HepG2 (cell line): ENCODE measurements around the gene NPB. TPM values are rescaled to one million over a fixed set of nuclear protein-coding genes. Genes with fewer than 3 reads are reported as not detected.

Source experiments
- DMAP1 ChIP-seq: IDR thresholded peaks from 2 replicates; pipeline ENCODE4 v1.6.1; 2016
- DPF2 ChIP-seq: sonication (generic); formaldehyde crosslinking; IDR thresholded peaks from 2 replicates; pipeline ENCODE4 v1.4.0; 2020; ENCODE audit warnings: mild to moderate bottlenecking, low read depth, missing genetic modification reagents, borderline replicate concordance
- HDAC1 ChIP-seq: sonication (generic); formaldehyde crosslinking; IDR thresholded peaks from 2 replicates; pipeline ENCODE4 v1.5.1; 2020; ENCODE audit warnings: mild to moderate bottlenecking, missing genetic modification reagents
- HIVEP1 ChIP-seq: sonication (generic); formaldehyde crosslinking; IDR thresholded peaks from 2 replicates; pipeline ENCODE4 v1.4.0; 2020; ENCODE audit warnings: mild to moderate bottlenecking, missing genetic modification reagents
- KDM2A ChIP-seq: sonication (generic); formaldehyde crosslinking; IDR thresholded peaks from 2 replicates; pipeline ENCODE4 v1.4.0; 2020; ENCODE audit warnings: low read depth, missing genetic modification reagents, borderline replicate concordance
- KLF6 ChIP-seq: IDR thresholded peaks from 2 replicates; pipeline ENCODE4 v1.8.0; 2016; ENCODE audit warnings: missing biosample characterization, missing genetic modification reagents
- POLR2A ChIP-seq, 2 experiments: IDR thresholded peaks; 2 replicates each; pipeline ENCODE4 v1.6.1; 2011; ENCODE audit warnings: low read depth in 2 of 2, low read length in 2 of 2, mild to moderate bottlenecking in 1 of 2, moderate library complexity in 1 of 2; ENCODE audit not compliant: insufficient read depth in 1 of 2
- TBP ChIP-seq: sonication (generic); formaldehyde crosslinking; IDR thresholded peaks from 2 replicates; pipeline ENCODE4 v1.5.0; 2020; ENCODE audit warnings: missing genetic modification reagents
- TBX2 ChIP-seq: sonication (generic); formaldehyde crosslinking; IDR thresholded peaks from 2 replicates; pipeline ENCODE4 v1.5.0; 2020; ENCODE audit warnings: missing genetic modification reagents, mild to moderate bottlenecking, borderline replicate concordance
- WIZ ChIP-seq: sonication (generic); formaldehyde crosslinking; IDR thresholded peaks from 2 replicates; pipeline ENCODE4 v1.5.1; 2020; ENCODE audit warnings: mild to moderate bottlenecking, missing genetic modification reagents
- ZBTB1 ChIP-seq: sonication (generic); formaldehyde crosslinking; IDR thresholded peaks from 2 replicates; pipeline ENCODE4 v1.4.0; 2020; ENCODE audit warnings: missing genetic modification reagents, borderline replicate concordance
- ZBTB38 ChIP-seq: sonication (generic); formaldehyde crosslinking; IDR thresholded peaks from 2 replicates; pipeline ENCODE4 v1.5.1; 2020; ENCODE audit warnings: mild to moderate bottlenecking, missing genetic modification reagents
- ZNF431 ChIP-seq: sonication (generic); formaldehyde crosslinking; IDR thresholded peaks from 2 replicates; pipeline ENCODE4 v1.9.0; 2022; ENCODE audit warnings: missing genetic modification reagents, low read depth, mild to moderate bottlenecking, borderline replicate concordance
- ZNF547 ChIP-seq: sonication (generic); formaldehyde crosslinking; IDR thresholded peaks from 2 replicates; pipeline ENCODE4 v1.5.1; 2020; ENCODE audit warnings: mild to moderate bottlenecking, missing genetic modification reagents
- ZNF816 ChIP-seq: sonication (generic); formaldehyde crosslinking; IDR thresholded peaks from 2 replicates; pipeline ENCODE4 v1.8.0; 2022; ENCODE audit warnings: missing genetic modification reagents, mild to moderate bottlenecking, borderline replicate concordance
- ZNF878 ChIP-seq: sonication (generic); formaldehyde crosslinking; IDR thresholded peaks from 2 replicates; pipeline ENCODE4 v1.8.1; 2023; ENCODE audit warnings: mild to moderate bottlenecking, missing genetic modification reagents, moderate library complexity
- polyA plus RNA-seq, 8 experiments: library from polyadenylated mRNA; depleted of rRNA in 3 of 8; stranded (reverse) in 7 of 8; unstranded in 1 of 8; fragments of >200 nt; fragmentation: Illumina TruSeq in 4 of 8; extraction: Trizol in 4 of 8; gene quantifications; 2 replicates each; pipeline versions ENCODE4 v1.2.1 to v1.2.3, GENCODE V29; 2011 to 2016; ENCODE audit warnings: low read depth in 4 of 8, missing spikeins in 1 of 8, mixed read lengths in 1 of 8; ENCODE audit not compliant: insufficient read depth in 1 of 8
- total RNA-seq, 5 experiments: library from RNA; depleted of rRNA; stranded (reverse); fragments of >200 nt; fragmentation: Illumina TruSeq; extraction: Trizol; gene quantifications; 2 replicates each; pipeline ENCODE4 v1.2.3, GENCODE V29; 2016; ENCODE audit warnings: low read depth in 1 of 5
- TF ChIP-seq, protein P1 (sequence below): sonication (generic); formaldehyde crosslinking; IDR thresholded peaks from 2 replicates; pipeline ENCODE4 v1.4.0; 2020; ENCODE audit warnings: missing genetic modification reagents
- TF ChIP-seq, protein P2 (sequence below): IDR thresholded peaks from 2 replicates; pipeline ENCODE4 v1.6.1; 2016; ENCODE audit warnings: low read depth, missing genetic modification reagents, missing compliant biosample characterization
- TF ChIP-seq, protein P3 (sequence below): sonication (generic); formaldehyde crosslinking; IDR thresholded peaks from 2 replicates; pipeline ENCODE4 v1.5.0; 2020; ENCODE audit warnings: mild to moderate bottlenecking, missing genetic modification reagents
- TF ChIP-seq, protein P4 (sequence below): sonication (generic); formaldehyde crosslinking; IDR thresholded peaks from 2 replicates; pipeline ENCODE4 v1.8.1; 2023; ENCODE audit warnings: missing genetic modification reagents, mild to moderate bottlenecking, borderline replicate concordance

Gene NPB
- total and polyA plus RNA-seq, 2 of the 13 experiments (the other 11 are each of a cell fraction or from before 2014, with no cell fraction given), result 0.11 to 0.93 TPM

DNA sequence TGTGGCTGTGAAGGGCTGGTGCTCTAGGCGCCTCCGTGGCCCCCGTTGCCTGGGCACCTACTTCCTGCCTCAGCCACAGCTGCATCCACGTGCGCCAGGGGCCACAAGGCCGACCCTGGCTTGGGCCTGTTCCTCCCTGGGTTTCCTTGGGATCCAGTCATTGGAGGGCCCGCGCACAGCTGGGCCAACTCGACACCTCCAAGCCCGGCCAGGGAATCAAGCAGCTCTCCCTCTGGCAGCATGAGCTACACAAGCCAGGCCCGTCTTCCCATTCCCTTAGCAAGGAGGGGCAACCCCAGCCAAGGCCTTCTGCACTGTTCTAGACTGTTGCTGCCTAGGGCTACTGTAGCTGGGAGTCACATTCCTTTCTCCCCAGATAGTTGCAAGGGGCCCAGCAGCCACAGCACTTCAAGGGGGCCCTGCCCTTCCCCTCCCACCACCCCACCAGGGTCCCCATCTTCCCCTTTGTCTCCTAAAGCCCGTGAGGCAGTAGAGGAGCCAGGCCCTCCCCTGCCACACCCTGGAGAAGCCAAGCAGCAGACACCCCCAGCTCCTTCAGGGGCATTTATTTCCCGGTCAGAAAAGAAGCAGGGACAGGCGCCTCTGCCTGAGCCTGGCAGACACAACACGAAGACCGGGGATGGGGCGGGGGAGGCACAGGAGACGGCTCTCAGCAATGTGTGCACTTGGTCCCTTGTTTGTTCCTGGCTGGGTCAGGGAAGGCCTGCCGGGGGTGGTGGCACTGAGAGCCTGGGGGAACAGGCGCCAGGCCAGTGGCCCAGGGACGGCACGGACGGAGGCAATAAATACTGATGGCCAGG, 34.7 kb upstream of the NPB start (continued):
- TF ChIP-seq, protein P1, sequence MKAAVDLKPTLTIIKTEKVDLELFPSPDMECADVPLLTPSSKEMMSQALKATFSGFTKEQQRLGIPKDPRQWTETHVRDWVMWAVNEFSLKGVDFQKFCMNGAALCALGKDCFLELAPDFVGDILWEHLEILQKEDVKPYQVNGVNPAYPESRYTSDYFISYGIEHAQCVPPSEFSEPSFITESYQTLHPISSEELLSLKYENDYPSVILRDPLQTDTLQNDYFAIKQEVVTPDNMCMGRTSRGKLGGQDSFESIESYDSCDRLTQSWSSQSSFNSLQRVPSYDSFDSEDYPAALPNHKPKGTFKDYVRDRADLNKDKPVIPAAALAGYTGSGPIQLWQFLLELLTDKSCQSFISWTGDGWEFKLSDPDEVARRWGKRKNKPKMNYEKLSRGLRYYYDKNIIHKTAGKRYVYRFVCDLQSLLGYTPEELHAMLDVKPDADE, result 0 out of 2 replicates have a peak, but pooled peaks have one; percentile 18
- TF ChIP-seq TBX2 (CRISPR knock-in tag) (no peak), HDAC1 (CRISPR knock-in tag) (no peak), ZNF547 (CRISPR knock-in tag) (0 out of 2 replicates have a peak, but pooled peaks have one; percentile 78), WIZ (CRISPR knock-in tag) (peak; percentile 31; the same call in 1 of the 2 replicates), POLR2A (IDR thresholded peaks at IDR 0.05; ENCODE audit: insufficient read depth in 1 of 2, low read depth in 2 of 2, low read length in 2 of 2) (peak in 1 of 2 experiments; percentile 19; a peak in 2 of 4 replicates), ZBTB38 (CRISPR knock-in tag) (peak; percentile 98), DMAP1 (CRISPR knock-in tag) (no peak), DPF2 (CRISPR knock-in tag) (no peak), ZNF431 (no peak), ZNF816 (CRISPR knock-in tag) (peak; percentile 85; the same call in 1 of the 2 replicates), TBP (CRISPR knock-in tag) (no peak), ZNF878 (CRISPR knock-in tag) (peak; percentile 66; the same call in 1 of the 2 replicates), KDM2A (CRISPR knock-in tag) (peak; percentile 64; the same call in 1 of the 2 replicates), HIVEP1 (CRISPR knock-in tag) (peak; percentile 35), ZBTB1 (no peak), KLF6 (CRISPR knock-in tag) (0 out of 2 replicates have a peak, but pooled peaks have one; percentile 20)
- TF ChIP-seq, protein P2, sequence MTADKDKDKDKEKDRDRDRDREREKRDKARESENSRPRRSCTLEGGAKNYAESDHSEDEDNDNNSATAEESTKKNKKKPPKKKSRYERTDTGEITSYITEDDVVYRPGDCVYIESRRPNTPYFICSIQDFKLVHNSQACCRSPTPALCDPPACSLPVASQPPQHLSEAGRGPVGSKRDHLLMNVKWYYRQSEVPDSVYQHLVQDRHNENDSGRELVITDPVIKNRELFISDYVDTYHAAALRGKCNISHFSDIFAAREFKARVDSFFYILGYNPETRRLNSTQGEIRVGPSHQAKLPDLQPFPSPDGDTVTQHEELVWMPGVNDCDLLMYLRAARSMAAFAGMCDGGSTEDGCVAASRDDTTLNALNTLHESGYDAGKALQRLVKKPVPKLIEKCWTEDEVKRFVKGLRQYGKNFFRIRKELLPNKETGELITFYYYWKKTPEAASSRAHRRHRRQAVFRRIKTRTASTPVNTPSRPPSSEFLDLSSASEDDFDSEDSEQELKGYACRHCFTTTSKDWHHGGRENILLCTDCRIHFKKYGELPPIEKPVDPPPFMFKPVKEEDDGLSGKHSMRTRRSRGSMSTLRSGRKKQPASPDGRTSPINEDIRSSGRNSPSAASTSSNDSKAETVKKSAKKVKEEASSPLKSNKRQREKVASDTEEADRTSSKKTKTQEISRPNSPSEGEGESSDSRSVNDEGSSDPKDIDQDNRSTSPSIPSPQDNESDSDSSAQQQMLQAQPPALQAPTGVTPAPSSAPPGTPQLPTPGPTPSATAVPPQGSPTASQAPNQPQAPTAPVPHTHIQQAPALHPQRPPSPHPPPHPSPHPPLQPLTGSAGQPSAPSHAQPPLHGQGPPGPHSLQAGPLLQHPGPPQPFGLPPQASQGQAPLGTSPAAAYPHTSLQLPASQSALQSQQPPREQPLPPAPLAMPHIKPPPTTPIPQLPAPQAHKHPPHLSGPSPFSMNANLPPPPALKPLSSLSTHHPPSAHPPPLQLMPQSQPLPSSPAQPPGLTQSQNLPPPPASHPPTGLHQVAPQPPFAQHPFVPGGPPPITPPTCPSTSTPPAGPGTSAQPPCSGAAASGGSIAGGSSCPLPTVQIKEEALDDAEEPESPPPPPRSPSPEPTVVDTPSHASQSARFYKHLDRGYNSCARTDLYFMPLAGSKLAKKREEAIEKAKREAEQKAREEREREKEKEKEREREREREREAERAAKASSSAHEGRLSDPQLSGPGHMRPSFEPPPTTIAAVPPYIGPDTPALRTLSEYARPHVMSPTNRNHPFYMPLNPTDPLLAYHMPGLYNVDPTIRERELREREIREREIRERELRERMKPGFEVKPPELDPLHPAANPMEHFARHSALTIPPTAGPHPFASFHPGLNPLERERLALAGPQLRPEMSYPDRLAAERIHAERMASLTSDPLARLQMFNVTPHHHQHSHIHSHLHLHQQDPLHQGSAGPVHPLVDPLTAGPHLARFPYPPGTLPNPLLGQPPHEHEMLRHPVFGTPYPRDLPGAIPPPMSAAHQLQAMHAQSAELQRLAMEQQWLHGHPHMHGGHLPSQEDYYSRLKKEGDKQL, result 0 out of 2 replicates have a peak, but pooled peaks have one; percentile 57
- TF ChIP-seq, protein P3, sequence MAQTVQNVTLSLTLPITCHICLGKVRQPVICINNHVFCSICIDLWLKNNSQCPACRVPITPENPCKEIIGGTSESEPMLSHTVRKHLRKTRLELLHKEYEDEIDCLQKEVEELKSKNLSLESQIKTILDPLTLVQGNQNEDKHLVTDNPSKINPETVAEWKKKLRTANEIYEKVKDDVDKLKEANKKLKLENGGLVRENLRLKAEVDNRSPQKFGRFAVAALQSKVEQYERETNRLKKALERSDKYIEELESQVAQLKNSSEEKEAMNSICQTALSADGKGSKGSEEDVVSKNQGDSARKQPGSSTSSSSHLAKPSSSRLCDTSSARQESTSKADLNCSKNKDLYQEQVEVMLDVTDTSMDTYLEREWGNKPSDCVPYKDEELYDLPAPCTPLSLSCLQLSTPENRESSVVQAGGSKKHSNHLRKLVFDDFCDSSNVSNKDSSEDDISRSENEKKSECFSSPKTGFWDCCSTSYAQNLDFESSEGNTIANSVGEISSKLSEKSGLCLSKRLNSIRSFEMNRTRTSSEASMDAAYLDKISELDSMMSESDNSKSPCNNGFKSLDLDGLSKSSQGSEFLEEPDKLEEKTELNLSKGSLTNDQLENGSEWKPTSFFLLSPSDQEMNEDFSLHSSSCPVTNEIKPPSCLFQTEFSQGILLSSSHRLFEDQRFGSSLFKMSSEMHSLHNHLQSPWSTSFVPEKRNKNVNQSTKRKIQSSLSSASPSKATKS, result no peak
- TF ChIP-seq, protein P4, sequence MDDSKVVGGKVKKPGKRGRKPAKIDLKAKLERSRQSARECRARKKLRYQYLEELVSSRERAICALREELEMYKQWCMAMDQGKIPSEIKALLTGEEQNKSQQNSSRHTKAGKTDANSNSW (CRISPR knock-in tag), result 0 out of 2 replicates have a peak, but pooled peaks have one; percentile 68
